Activated CD8-positive, alpha-beta T cell treated with anti-CD3 and anti-CD28 coated beads for 36 hours (primary cell): ENCODE data around the gene PALLD. TPM values are rescaled to one million over a fixed set of nuclear protein-coding genes. Genes with fewer than 3 reads are reported as not detected.
A peak's percentile ranks its signal among the peaks of the same experiment; 100 is the strongest.

Experiments used
- ATAC-seq: fragments of 200-7000 bp; cut with Tn5 transposase; one replicate; pipeline ENCODE4 v1.10.0; 2021; ENCODE audit warnings: mild to moderate bottlenecking, moderate library complexity
- CTCF ChIA-PET: fragments of 350-600 bp; sonication (Branson Sonifier 250); formaldehyde crosslinking; loops from one replicate; lab custom pipeline; 2021; ENCODE audit warnings: antibody characterized with exemption; lab: Charles Lee
- POLR2A ChIA-PET: fragments of 350-600 bp; sonication (Branson Sonifier 250); formaldehyde crosslinking; loops from one replicate; lab custom pipeline; 2021; ENCODE audit warnings: antibody characterized with exemption; lab: Charles Lee
- DNase-seq: peaks from one replicate; pipeline ENCODE4 v3.0.0-alpha.2; 2020
- H3K27ac Mint-ChIP-seq: one replicate; pipeline ENCODE4 v1.8.0; 2021; ENCODE audit warnings: mild to moderate bottlenecking, mixed read lengths
- H3K27me3 Mint-ChIP-seq: one replicate; pipeline ENCODE4 v1.8.0; 2021; ENCODE audit warnings: mixed read lengths
- H3K36me3 Mint-ChIP-seq: one replicate; pipeline ENCODE4 v1.8.0; 2021; ENCODE audit warnings: low read depth, mixed read lengths
- H3K4me1 Mint-ChIP-seq: one replicate; pipeline ENCODE4 v1.8.0; 2021; ENCODE audit warnings: low read depth, mixed read lengths
- H3K4me3 Mint-ChIP-seq: one replicate; pipeline ENCODE4 v1.8.0; 2021; ENCODE audit warnings: mild to moderate bottlenecking, moderate library complexity, mixed read lengths
- H3K9me3 Mint-ChIP-seq: one replicate; pipeline ENCODE4 v1.8.0; 2021; ENCODE audit warnings: mixed read lengths
- CTCF ChIP-seq: fragments of 200-600 bp; IDR thresholded peaks from one replicate; pipeline ENCODE4 v1.8.0; 2022; ENCODE audit warnings: antibody characterized with exemption, mild to moderate bottlenecking
- intact Hi-C: fragments of 100-400 bp; cut with micrococcal nuclease; formaldehyde crosslinking; loops from one replicate; pipeline ENCODE4 v1.10.0; 2022
- total RNA-seq, 2 experiments: library from RNA; stranded (reverse); gene quantifications; one replicate each; pipeline ENCODE4 v1.2.3, GENCODE V29; 2021

PALLD gene
- total RNA-seq, 2 experiments from 2014 or later = 0.41 to 0.60 TPM

- H3K36me3 Mint-ChIP-seq = no peaks in the 10 kb centered on the region
- no peak for TF ChIP-seq CTCF
- H3K4me3 Mint-ChIP-seq = no peak overlapping the region
- intact Hi-C loops = no loop called here
- POLR2A ChIA-PET = no interaction called here
- H3K27ac Mint-ChIP-seq = no peak overlapping the region
- ATAC-seq = no peak
- H3K9me3 Mint-ChIP-seq = no peaks in the 10 kb centered on the region
- no peak for DNase-seq
- CTCF ChIA-PET = no interaction called here
- H3K4me1 Mint-ChIP-seq = peaks cover 4% of the 10 kb centered on the region
- H3K27me3 Mint-ChIP-seq = peaks cover 45% of the 10 kb centered on the region
These were observed 379.3 kb downstream of the PALLD start for GRCh38 chr4:168876106-168876505.

GRCh38 chr4:168877511-168878491 lies 380.9 kb downstream of the PALLD start:
- no peaks in the 10 kb centered on the region for H3K36me3 Mint-ChIP-seq
- intact Hi-C loops = no loop called here
- CTCF ChIA-PET = no interaction called here
- H3K4me1 Mint-ChIP-seq = peaks cover 4% of the 10 kb centered on the region
- DNase-seq (peak; percentile 48), ATAC-seq (peak; percentile 74)
- H3K27ac Mint-ChIP-seq = no peak overlapping the region
- H3K4me3 Mint-ChIP-seq = peak overlapping the region; percentile 71
- no peaks in the 10 kb centered on the region for H3K9me3 Mint-ChIP-seq
- no peak for TF ChIP-seq CTCF
- POLR2A ChIA-PET = no interaction called here
- H3K27me3 Mint-ChIP-seq = peaks cover 46% of the 10 kb centered on the region

- H3K4me3 Mint-ChIP-seq = peak overlapping the region; percentile 71
- H3K4me1 Mint-ChIP-seq = peaks cover 4% of the 10 kb centered on the region
- ChIA-PET CTCF (no interaction called here), POLR2A (no interaction called here)
- no peak for TF ChIP-seq CTCF
- ATAC-seq (no peak), DNase-seq (no peak)
- H3K27me3 Mint-ChIP-seq = peaks cover 45% of the 10 kb centered on the region
- intact Hi-C loops = no loop called here
- no peak overlapping the region for H3K27ac Mint-ChIP-seq
- H3K36me3 Mint-ChIP-seq = no peaks in the 10 kb centered on the region
- H3K9me3 Mint-ChIP-seq = no peaks in the 10 kb centered on the region
These were observed 381.8 kb downstream of the PALLD start for GRCh38 chr4:168878623-168879022.

- Mint-ChIP-seq H3K27me3 (peaks cover 43% of the 10 kb centered on the region), H3K36me3 (no peaks in the 10 kb centered on the region), H3K4me1 (peaks cover 4% of the 10 kb centered on the region), H3K9me3 (no peaks in the 10 kb centered on the region), H3K4me3 (no peak overlapping the region), H3K27ac (no peak overlapping the region)
- intact Hi-C loops = no loop called here
- TF ChIP-seq CTCF = no peak
- POLR2A ChIA-PET = no interaction called here
- ATAC-seq = no peak
- CTCF ChIA-PET = no interaction called here
- no peak for DNase-seq
These were observed 382.3 kb downstream of the PALLD start for GRCh38 chr4:168879188-168879587.

GRCh38 chr4:168880072-168880675 lies 383.3 kb downstream of the PALLD start:
- no peak for TF ChIP-seq CTCF
- peaks cover 4% of the 10 kb centered on the region for H3K4me1 Mint-ChIP-seq
- no peak overlapping the region for H3K27ac Mint-ChIP-seq
- no peak overlapping the region for H3K4me3 Mint-ChIP-seq
- ATAC-seq = no peak
- no peaks in the 10 kb centered on the region for H3K9me3 Mint-ChIP-seq
- ChIA-PET POLR2A (no interaction called here), CTCF (no interaction called here)
- H3K36me3 Mint-ChIP-seq = no peaks in the 10 kb centered on the region
- DNase-seq = no peak
- intact Hi-C loops = no loop called here
- peaks cover 41% of the 10 kb centered on the region for H3K27me3 Mint-ChIP-seq
